ENCODE results near the gene EXOC4.

- TF ChIP-seq CTCF (conservative IDR thresholded peaks at IDR 0.05) (no peak), ZFX (IDR thresholded peaks at IDR 0.05) (no peak)
These were observed 522.3 kb downstream of the EXOC4 start for GRCh38 chr7:133775201-133775600.
